Measurements from ENCODE around the gene ANKS3.

- TF ChIP-seq POLR2AphosphoS5 (IDR thresholded peaks at IDR 0.05; ENCODE audit: low read depth, low read length) (no peak), CTCF (IDR thresholded peaks at IDR 0.05) (no peak)
These were observed 26.3 kb upstream of the ANKS3 start for GRCh38 chr16:4760221-4760910.

All from Panc1 (cell line).